OCI-LY7 (cell line): ENCODE measurements around the gene HSD17B14. TPM values are rescaled to one million over a fixed set of nuclear protein-coding genes. Genes with fewer than 3 reads are reported as not detected.
A peak's percentile ranks its signal among the peaks of the same experiment; 100 is the strongest.

ENCODE experiments used
- BruUV-seq: library from RNA; stranded (reverse); fragments of 400-500 nt; replicated peaks from 2 replicates; lab custom pipeline; 2021; lab: Mats Ljungman, UMichigan
- CTCF ChIA-PET: fragments of 300-600 bp; sonication (Branson Sonifier 250); formaldehyde crosslinking; loops from one replicate; lab custom pipeline; 2022; ENCODE audit warnings: antibody characterized with exemption; ENCODE audit not compliant: unreplicated experiment; lab: Charles Lee
- POLR2A ChIA-PET: fragments of 300-600 bp; sonication (Branson Sonifier 250); formaldehyde crosslinking; loops from one replicate; lab custom pipeline; 2022; ENCODE audit warnings: antibody characterized with exemption; lab: Charles Lee
- DNase-seq: peaks from one replicate; pipeline ENCODE4 v3.0.0-alpha.2; 2015; ENCODE audit warnings: low spot score
- H2AFZ ChIP-seq: fragments of 200-600 bp; sonication (generic), shearing (Covaris generic); 2 replicates; pipeline ENCODE4 v1.6.1; 2014; ENCODE audit warnings: mild to moderate bottlenecking, antibody characterized with exemption, low read length, moderate library complexity
- H3K27ac ChIP-seq: fragments of 200-600 bp; sonication (generic); 2 replicates; pipeline ENCODE4 v1.5.1; 2014; ENCODE audit warnings: mixed run types, low read depth, mild to moderate bottlenecking, moderate library complexity, low read length, inconsistent platforms; ENCODE audit not compliant: poor library complexity, severe bottlenecking
- H3K36me3 ChIP-seq: fragments of 200-600 bp; sonication (generic); 2 replicates; pipeline ENCODE4 v1.6.1; 2014; ENCODE audit warnings: mild to moderate bottlenecking, antibody characterized with exemption, low read length, moderate library complexity, mixed read lengths; ENCODE audit not compliant: insufficient read depth
- H3K4me1 ChIP-seq: fragments of 200-600 bp; sonication (generic); 2 replicates; pipeline ENCODE4 v1.5.1; 2014; ENCODE audit warnings: mild to moderate bottlenecking, low read length; ENCODE audit not compliant: insufficient read depth, poor library complexity, severe bottlenecking
- H3K4me2 ChIP-seq: fragments of 200-600 bp; sonication (generic); 2 replicates; pipeline ENCODE4 v1.6.1; 2014; ENCODE audit warnings: mild to moderate bottlenecking, low read length
- H3K4me3 ChIP-seq: fragments of 200-600 bp; sonication (generic); 2 replicates; pipeline ENCODE4 v1.5.1; 2014; ENCODE audit warnings: mild to moderate bottlenecking, low read depth, low read length; ENCODE audit not compliant: poor library complexity, severe bottlenecking
- H3K79me2 ChIP-seq: fragments of 200-600 bp; sonication (generic); 2 replicates; pipeline ENCODE4 v1.6.1; 2016; ENCODE audit warnings: low read depth, mild to moderate bottlenecking, low read length, moderate library complexity, mixed read lengths; ENCODE audit not compliant: insufficient read depth
- H3K9me2 ChIP-seq: fragments of 200-600 bp; sonication (generic); 2 replicates; pipeline ENCODE4 v1.6.1; 2016; ENCODE audit warnings: mild to moderate bottlenecking, low read length, mixed read lengths; ENCODE audit not compliant: insufficient read depth
- H3K9me3 ChIP-seq: fragments of 200-600 bp; sonication (generic); 2 replicates; pipeline ENCODE4 v1.6.1; 2014; ENCODE audit warnings: mild to moderate bottlenecking, mixed run types, low read length, mixed read lengths
- H4K20me1 ChIP-seq: fragments of 200-600 bp; sonication (generic); 2 replicates; pipeline ENCODE4 v1.6.1; 2014; ENCODE audit warnings: mild to moderate bottlenecking, antibody characterized with exemption, low read length, moderate library complexity, mixed read lengths; ENCODE audit not compliant: insufficient read depth
- EZH2phosphoT487 ChIP-seq: fragments of 200-600 bp; sonication (generic); IDR thresholded peaks from 2 replicates; pipeline ENCODE4 v1.6.1; 2018; ENCODE audit warnings: low read depth, borderline replicate concordance, mild to moderate bottlenecking, mixed run types, antibody characterized with exemption, low read length, moderate library complexity, mixed read lengths
- intact Hi-C: fragments of 100-400 bp; cut with micrococcal nuclease; formaldehyde crosslinking; loops from one replicate; pipeline ENCODE4 v1.10.0; 2022; ENCODE audit not compliant: unreplicated experiment
- total RNA-seq, 2 experiments: library from RNA; depleted of rRNA in 1 of 2; stranded (reverse); fragments of >200 nt in 1 of 2; shearing (Covaris generic) in 1 of 2; gene quantifications; 2 replicates each; pipeline ENCODE4 v1.2.3, GENCODE V29; 2014 to 2022
- TF ChIP-seq, protein P1 (sequence below): fragments of 200-600 bp; sonication (generic); conservative IDR thresholded peaks from 2 replicates; pipeline ENCODE4 v1.5.1; 2014; ENCODE audit warnings: mild to moderate bottlenecking, antibody characterized with exemption, low read length, moderate library complexity, mixed read lengths

The HSD17B14 gene
- total RNA-seq, 2 experiments from 2014 or later = 1.8 to 4.5 TPM

DNA sequence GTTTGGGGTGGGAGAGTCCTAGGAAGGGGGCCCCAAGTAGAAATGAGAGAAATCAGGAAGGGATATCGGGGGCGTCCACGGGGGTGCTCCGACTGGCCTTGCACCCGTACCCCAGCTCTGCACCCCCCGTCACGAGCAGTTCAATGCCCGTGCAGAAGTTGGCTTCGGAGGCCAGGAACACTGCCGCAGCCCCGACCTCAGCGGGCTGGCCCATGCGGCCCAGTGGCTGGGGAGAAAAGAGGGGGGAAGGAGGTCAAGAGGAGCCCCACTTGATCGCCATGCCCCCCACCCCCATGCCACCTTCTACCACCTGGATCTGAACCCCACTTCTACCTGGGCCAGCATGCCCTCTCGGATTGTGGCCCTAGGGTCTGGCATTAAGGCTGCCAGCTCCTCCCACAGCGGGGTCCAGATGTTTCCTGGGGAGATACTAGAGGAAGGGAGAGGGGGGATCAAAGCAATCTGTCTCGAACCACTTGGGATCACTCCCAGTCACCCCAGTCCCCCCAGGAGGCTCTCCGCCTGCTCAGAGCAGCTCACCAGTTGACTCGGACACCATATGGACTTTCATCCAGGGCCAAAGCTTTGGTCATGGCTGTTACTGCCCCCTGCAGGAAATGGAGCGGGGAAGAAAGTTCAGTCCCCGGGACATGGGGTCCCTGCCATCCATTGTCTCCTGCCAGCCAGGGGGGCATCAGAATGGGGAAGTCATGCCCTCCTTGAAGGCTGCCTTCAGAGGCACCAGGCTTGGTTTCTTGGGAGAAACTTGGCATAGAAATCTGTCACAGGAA is 23.0 kb downstream of the HSD17B14 start:
- Histone ChIP-seq H4K20me1 (no peaks in the 10 kb centered on the region), H3K36me3 (no peaks in the 10 kb centered on the region), H3K4me3 (no peak overlapping the region), H3K4me1 (peaks cover 35% of the 10 kb centered on the region), H2AFZ (no peak overlapping the region; the same call in 1 of the 2 replicates), H3K79me2 (peaks cover 12% of the 10 kb centered on the region; the same call in 1 of the 2 replicates), H3K9me2 (no peaks in the 10 kb centered on the region), H3K27ac (peak overlapping the region; percentile 70), H3K9me3 (no peaks in the 10 kb centered on the region), H3K4me2 (no peak overlapping the region)
- CTCF ChIA-PET = no interaction called here
- DNase-seq = no peak
- no TSS peak for BruUV-seq
- intact Hi-C loops = no loop called here
- no peak for TF ChIP-seq EZH2phosphoT487
- TF ChIP-seq, protein P1, sequence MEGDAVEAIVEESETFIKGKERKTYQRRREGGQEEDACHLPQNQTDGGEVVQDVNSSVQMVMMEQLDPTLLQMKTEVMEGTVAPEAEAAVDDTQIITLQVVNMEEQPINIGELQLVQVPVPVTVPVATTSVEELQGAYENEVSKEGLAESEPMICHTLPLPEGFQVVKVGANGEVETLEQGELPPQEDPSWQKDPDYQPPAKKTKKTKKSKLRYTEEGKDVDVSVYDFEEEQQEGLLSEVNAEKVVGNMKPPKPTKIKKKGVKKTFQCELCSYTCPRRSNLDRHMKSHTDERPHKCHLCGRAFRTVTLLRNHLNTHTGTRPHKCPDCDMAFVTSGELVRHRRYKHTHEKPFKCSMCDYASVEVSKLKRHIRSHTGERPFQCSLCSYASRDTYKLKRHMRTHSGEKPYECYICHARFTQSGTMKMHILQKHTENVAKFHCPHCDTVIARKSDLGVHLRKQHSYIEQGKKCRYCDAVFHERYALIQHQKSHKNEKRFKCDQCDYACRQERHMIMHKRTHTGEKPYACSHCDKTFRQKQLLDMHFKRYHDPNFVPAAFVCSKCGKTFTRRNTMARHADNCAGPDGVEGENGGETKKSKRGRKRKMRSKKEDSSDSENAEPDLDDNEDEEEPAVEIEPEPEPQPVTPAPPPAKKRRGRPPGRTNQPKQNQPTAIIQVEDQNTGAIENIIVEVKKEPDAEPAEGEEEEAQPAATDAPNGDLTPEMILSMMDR = peak; percentile 63
- POLR2A ChIA-PET = no interaction called here

DNA sequence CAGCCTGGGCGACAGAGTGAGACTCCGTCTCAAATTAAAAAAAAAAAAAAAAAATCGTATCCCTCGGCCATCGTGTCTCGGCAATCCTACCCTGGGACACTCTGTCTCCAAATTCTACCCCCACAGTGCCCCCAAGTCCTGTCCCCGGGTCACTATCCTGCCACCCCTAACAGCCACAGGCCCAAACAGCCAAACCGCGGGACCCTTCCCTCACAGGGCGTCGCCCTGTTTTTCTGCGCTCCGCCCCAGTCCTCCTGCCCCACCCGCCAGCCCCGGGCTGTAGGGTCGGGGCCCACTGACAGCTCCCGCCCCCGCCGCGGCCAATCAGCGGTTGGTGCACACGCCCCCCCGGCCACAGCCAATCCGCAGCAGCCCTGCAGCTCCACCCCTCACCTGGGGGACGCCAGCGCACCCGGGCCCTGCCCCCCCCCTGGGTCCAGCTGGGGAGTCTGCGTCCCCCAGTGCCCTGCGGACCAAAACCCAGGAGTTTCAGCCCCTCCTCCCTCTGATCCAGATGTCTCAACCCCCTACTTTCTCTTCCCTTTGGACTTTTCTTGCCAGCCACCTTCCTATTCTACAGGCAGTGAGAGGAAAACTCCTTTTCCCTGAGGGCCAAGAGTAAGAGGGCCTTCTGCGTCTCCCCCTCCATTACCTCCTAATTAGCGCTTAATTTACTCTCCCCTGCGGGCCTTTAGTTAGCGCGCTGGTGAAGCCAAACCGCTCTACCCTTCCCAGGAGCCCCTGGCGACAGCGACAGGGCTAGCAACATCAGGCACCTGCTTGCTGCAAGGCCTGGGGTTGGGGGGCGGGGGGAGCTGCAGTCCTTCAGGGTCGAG is 24.0 kb downstream of the HSD17B14 start:
- Histone ChIP-seq H3K4me2 (peak overlapping the region; percentile 77), H3K4me1 (peaks cover 35% of the 10 kb centered on the region), H3K9me3 (no peaks in the 10 kb centered on the region), H3K27ac (peak overlapping the region; percentile 70), H3K36me3 (peaks cover 6% of the 10 kb centered on the region; the same call in 1 of the 2 replicates), H2AFZ (peak overlapping the region; percentile 69; the same call in 1 of the 2 replicates), H3K79me2 (peaks cover 12% of the 10 kb centered on the region; the same call in 1 of the 2 replicates), H3K4me3 (peak overlapping the region; percentile 91), H3K9me2 (no peaks in the 10 kb centered on the region), H4K20me1 (no peaks in the 10 kb centered on the region)
- intact Hi-C loops = no loop called here
- POLR2A ChIA-PET = interaction anchor here (0.6 to 0.7 kb wide), 4 partner anchors 21 to 1213 kb away, joined by 3 to 8 read pairs (median 4); partner anchors contain the start of gene LIG1
- TF ChIP-seq, protein P1 = no peak
- TF ChIP-seq EZH2phosphoT487 = no peak
- no TSS peak for BruUV-seq
- DNase-seq = peak; percentile 91
- CTCF ChIA-PET = interaction anchor here (0.6 to 1.1 kb wide), 3 partner anchors 17 to 73 kb away, joined by 3 to 7 read pairs (median 4); no protein-coding TSS in a partner anchor
